ENCODE measurements around the gene DUSP5.

Gene DUSP5

DNA sequence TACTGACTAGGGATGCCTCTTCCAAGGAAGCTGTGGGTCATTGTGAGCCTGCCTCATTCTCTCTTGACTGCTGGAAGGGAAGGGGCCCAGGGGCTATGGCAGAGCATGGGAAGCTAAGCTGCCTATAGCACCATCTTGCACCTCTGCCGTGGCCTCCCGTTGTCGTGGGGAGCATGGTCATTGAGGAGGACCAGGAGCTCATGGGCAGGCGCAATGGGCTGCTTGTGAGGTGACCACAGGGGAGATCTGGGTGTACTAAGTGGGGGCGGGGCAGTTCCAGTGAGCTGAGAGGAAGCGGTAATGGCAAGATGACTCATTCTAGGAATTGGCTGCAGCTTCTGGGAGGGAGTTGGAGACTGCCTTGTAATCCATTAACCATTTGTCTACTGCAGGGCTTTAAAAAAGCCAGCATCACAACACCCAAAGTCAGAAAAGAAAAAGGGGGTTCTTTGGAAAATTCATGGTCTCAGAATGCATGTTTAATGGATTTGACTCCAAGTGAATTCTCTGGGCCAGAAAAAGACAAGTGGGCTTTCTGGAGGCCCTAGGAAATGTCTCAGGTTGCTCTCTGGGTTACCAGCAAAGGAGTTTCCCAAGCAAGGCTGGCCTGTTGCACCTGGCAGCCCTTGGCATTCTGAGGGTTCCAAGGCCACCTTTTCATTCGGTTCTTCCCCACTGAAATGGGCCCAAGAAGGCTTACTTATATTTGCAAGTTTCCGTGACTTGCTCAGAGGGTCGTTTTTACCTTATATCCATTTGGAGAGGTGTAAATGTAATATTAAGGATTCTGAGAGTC lies 3.6 kb downstream of the DUSP5 start:
- 15 to 24% methylated on average over 5 to 7 of the region's 9 CpGs for WGBS, 2 experiments (ENCODE audit: insufficient coverage in 2 of 2)
- Histone ChIP-seq H3K36me3 (ENCODE audit: control insufficient read depth, insufficient read depth, low read length) (peaks cover 44% of the 10 kb centered on the region), H3K4me1 (ENCODE audit: control insufficient read depth, insufficient read depth, low read length, poor library complexity, severe bottlenecking) (peaks cover 52% of the 10 kb centered on the region), H3K27ac (ENCODE audit: low read depth, low read length, severe bottlenecking) (peak overlapping the region; percentile 97), H3K4me3 (ENCODE audit: extremely low read depth, insufficient read depth, low read length, poor library complexity, severe bottlenecking) (peak overlapping the region; percentile 86), H3K9me3 (ENCODE audit: control insufficient read depth, low read length) (no peaks in the 10 kb centered on the region)

DNA sequence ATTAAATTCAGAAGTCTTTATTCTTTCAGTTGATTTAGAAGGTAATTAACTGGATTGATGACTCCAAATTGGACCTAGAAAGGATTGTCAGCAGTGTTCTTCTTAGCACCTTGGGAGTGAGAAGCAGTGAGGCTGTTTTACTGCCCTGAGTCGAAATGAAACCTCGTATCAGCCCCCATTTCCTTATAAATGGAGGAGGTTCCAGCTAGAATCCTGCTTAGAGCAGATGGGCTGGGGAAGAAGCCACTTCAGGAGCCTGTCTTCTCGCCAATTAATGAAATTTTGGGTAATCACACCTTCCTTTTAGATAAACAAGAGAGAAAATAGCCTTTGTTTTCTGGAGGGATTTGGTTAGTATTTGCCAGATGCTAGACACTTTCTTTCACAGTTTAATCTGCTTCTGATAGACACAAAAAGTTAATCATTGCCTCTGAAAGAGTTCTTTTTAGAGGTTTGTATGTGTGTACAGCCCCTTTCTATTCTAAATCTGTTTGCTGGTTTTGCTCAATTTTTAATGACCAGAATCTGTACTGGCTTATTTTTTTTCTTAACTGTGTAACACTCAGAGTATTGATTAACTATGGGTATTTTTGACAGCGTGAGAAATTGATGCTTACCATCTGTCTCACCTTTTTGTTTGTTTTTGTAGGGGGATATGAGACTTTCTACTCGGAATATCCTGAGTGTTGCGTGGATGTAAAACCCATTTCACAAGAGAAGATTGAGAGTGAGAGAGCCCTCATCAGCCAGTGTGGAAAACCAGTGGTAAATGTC lies 4.6 kb downstream of the DUSP5 start:
- H3K4me3 ChIP-seq (ENCODE audit: extremely low read depth, insufficient read depth, low read length, poor library complexity, severe bottlenecking), result peak overlapping the region; percentile 30
- H3K9me3 ChIP-seq (ENCODE audit: control insufficient read depth, low read length), result no peaks in the 10 kb centered on the region
- H3K4me1 ChIP-seq (ENCODE audit: control insufficient read depth, insufficient read depth, low read length, poor library complexity, severe bottlenecking), result peaks cover 48% of the 10 kb centered on the region
- peaks cover 54% of the 10 kb centered on the region for H3K36me3 ChIP-seq (ENCODE audit: control insufficient read depth, insufficient read depth, low read length)
- no peak overlapping the region for H3K27ac ChIP-seq (ENCODE audit: low read depth, low read length, severe bottlenecking)
- 85 to 100% methylated on average over 2 of the region's 6 CpGs for WGBS, 2 experiments (ENCODE audit: insufficient coverage in 2 of 2)

DNA sequence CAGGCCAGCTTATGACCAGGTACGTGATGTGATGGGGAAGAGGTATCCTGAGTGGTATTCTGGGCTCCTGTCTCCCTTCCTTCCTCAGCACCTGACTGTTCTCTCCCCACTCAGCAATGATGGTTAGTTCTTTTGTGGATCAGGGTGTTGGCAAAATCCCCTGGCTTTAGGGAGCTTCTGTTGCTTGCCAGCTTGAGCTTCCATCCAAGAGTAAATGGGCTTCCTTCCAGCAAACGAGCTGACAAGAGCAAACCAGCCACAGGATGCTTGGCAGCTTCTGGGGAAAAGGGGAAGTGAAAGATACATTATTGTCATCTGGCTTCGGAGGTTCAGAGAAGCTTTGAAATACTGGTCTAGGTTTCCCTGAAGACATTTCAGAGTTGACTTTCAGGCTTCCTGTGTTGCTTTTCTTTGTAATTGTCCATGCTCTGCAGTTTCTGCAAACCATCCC lies 5.2 kb downstream of the DUSP5 start:
- WGBS, 2 experiments (ENCODE audit: insufficient coverage in 2 of 2), result 69 to 83% methylated on average over 2 of the region's 3 CpGs
- peaks cover 50% of the 10 kb centered on the region for H3K4me1 ChIP-seq (ENCODE audit: control insufficient read depth, insufficient read depth, low read length, poor library complexity, severe bottlenecking)
- H3K4me3 ChIP-seq (ENCODE audit: extremely low read depth, insufficient read depth, low read length, poor library complexity, severe bottlenecking), result no peak overlapping the region
- H3K36me3 ChIP-seq (ENCODE audit: control insufficient read depth, insufficient read depth, low read length), result peaks cover 60% of the 10 kb centered on the region
- H3K27ac ChIP-seq (ENCODE audit: low read depth, low read length, severe bottlenecking), result no peak overlapping the region
- H3K9me3 ChIP-seq (ENCODE audit: control insufficient read depth, low read length), result no peaks in the 10 kb centered on the region

DNA sequence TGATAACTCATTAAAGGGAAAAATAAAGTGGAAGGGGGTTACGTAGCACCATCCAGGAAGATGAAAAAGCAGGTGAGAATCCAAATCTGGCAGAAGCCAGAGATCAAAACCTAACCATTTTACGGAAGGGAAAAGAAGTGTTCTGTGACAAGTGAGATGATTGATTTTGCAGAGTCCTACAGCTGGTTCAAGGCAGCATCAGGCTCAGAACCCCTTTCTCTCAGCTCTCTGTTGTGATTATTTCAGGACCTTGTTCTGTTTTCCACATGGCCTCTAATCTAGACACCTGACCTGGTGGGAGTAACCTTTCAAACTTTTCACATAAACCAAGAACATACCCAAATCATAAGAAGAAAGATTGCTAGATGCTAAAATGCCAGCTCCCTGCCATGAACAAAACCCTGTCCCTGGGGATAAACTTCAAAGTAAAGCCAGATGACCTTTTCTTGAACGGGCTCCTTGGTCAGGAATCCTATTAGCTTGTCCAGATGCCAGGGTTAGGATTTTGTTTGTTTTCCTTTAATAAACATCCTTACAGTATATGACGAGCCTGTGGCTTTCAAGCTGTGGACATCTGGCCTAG lies 5.9 kb downstream of the DUSP5 start:
- Histone ChIP-seq H3K9me3 (ENCODE audit: control insufficient read depth, low read length) (no peaks in the 10 kb centered on the region), H3K36me3 (ENCODE audit: control insufficient read depth, insufficient read depth, low read length) (peaks cover 67% of the 10 kb centered on the region), H3K27ac (ENCODE audit: low read depth, low read length, severe bottlenecking) (no peak overlapping the region), H3K4me3 (ENCODE audit: extremely low read depth, insufficient read depth, low read length, poor library complexity, severe bottlenecking) (no peak overlapping the region), H3K4me1 (ENCODE audit: control insufficient read depth, insufficient read depth, low read length, poor library complexity, severe bottlenecking) (peaks cover 57% of the 10 kb centered on the region)
- 98 to 100% methylated on average over 2 to 3 of the region's 4 CpGs for WGBS, 2 experiments (ENCODE audit: insufficient coverage in 2 of 2)

DNA sequence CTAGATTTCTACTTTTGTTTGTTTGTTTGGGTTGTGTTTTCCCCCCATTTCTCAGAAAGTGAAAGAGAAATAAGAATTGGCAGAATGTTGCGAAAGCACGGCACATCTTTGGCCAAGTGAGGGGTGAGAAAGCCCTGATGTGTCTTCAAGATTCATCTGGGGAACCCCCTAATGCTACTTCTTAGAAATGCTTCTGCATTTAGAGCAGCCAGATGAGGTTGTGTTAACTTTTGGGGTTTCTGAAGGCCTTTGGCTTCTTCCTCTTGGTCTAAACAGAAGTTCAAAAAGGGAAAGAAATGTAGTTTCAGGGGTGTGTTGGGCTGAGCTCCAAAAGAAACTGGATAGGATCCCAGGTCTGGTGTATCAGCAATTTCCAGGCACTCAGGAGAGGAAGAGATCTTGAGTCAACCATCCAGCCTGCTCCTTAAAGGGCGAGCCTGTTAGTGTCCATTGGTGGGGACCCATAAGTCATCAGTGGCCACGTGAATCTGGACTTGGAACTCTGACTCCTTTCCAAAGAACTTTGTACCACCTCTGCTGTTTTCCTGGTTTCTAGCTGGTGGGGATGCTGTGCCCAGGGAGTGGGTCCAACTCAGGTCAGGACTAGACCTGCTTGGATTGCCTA lies 6.5 kb downstream of the DUSP5 start:
- 95 to 100% methylated on average over 4 of the region's 4 CpGs for WGBS, 2 experiments (ENCODE audit: insufficient coverage in 2 of 2)
- Histone ChIP-seq H3K9me3 (ENCODE audit: control insufficient read depth, low read length) (no peaks in the 10 kb centered on the region), H3K4me3 (ENCODE audit: extremely low read depth, insufficient read depth, low read length, poor library complexity, severe bottlenecking) (no peak overlapping the region), H3K36me3 (ENCODE audit: control insufficient read depth, insufficient read depth, low read length) (peaks cover 73% of the 10 kb centered on the region), H3K4me1 (ENCODE audit: control insufficient read depth, insufficient read depth, low read length, poor library complexity, severe bottlenecking) (peaks cover 59% of the 10 kb centered on the region), H3K27ac (ENCODE audit: low read depth, low read length, severe bottlenecking) (no peak overlapping the region)

DNA sequence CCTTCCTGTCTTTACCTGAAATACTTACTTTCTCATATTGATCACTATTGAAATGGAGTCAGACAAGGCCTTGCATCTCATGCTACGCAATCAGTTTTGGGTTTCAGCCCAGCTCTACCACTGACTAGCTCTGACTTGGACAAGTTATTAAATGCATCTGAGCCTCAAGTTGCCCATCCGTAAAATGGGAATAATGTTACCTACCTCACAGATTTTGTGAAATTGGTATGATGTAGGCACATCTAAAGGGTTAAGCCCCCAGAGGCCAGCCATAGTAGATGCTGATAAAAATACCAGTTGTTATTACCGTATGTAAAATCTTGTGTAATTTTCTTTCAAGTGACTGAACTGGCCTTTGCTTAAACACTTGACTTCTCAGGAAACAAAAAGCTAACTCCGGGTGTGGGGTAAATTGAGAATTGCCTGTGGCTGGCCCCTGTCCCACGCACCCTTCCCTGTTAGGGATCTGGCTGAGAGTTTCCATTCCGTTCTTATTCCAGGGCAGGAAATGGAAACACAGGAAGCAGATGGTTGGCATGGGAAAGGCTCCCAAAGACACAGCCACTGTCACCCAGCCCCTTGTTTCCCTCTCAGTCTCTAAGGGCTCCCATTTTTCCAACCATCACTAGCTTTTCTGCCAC lies 7.5 kb downstream of the DUSP5 start:
- Histone ChIP-seq H3K4me1 (ENCODE audit: control insufficient read depth, insufficient read depth, low read length, poor library complexity, severe bottlenecking) (peaks cover 56% of the 10 kb centered on the region), H3K36me3 (ENCODE audit: control insufficient read depth, insufficient read depth, low read length) (peaks cover 83% of the 10 kb centered on the region), H3K27ac (ENCODE audit: low read depth, low read length, severe bottlenecking) (no peak overlapping the region), H3K4me3 (ENCODE audit: extremely low read depth, insufficient read depth, low read length, poor library complexity, severe bottlenecking) (no peak overlapping the region), H3K9me3 (ENCODE audit: control insufficient read depth, low read length) (no peaks in the 10 kb centered on the region)
- WGBS, 2 experiments (ENCODE audit: insufficient coverage in 2 of 2), result 93 to 94% methylated on average over 3 of the region's 6 CpGs

DNA sequence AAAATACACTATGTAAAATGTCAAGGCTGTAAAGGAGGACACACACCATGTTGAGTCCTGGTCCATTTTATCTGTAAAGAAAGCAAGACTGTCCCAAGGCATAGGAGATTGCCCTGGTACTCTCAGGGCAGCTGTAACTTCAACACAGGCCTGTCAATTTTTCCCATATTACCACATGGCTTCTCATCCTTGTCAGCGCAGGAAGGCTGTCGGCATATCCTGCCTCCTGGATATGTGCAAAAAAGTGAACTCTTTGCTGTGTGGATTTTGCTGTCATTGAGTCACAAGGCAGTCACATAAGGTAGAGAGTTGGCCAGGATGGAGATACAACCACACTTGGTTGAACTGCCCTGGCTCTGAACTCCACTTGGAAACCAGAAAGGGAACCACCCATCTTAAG lies 8.7 kb downstream of the DUSP5 start:
- Histone ChIP-seq H3K4me1 (ENCODE audit: control insufficient read depth, insufficient read depth, low read length, poor library complexity, severe bottlenecking) (peaks cover 49% of the 10 kb centered on the region), H3K4me3 (ENCODE audit: extremely low read depth, insufficient read depth, low read length, poor library complexity, severe bottlenecking) (no peak overlapping the region), H3K9me3 (ENCODE audit: control insufficient read depth, low read length) (no peaks in the 10 kb centered on the region), H3K27ac (ENCODE audit: low read depth, low read length, severe bottlenecking) (no peak overlapping the region), H3K36me3 (ENCODE audit: control insufficient read depth, insufficient read depth, low read length) (peaks cover 95% of the 10 kb centered on the region)
- 100% methylated on average over 1 of the region's 2 CpGs; no CpG with 5 or more reads in 1 of the 2 experiments for WGBS, 2 experiments (ENCODE audit: insufficient coverage in 2 of 2)

DNA sequence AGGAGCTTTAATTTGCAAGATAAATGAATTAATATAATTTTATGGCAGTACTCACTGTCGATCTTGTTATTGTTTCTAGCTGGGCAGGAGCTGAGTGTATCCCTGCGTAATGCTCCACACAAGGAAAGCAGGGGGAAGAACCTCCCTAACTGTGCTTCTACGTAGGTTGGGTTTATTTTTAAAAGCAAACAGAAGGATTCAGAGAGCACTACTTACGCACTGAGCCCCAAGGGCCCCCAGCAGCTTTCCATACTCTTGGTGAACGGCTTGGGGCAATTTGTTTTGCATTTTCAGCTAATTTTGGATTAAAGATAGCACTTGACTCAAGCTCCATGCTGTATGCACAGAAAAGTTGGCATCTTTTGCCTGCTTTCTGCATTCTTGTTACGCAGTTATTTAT lies 9.6 kb downstream of the DUSP5 start:
- Histone ChIP-seq H3K36me3 (ENCODE audit: control insufficient read depth, insufficient read depth, low read length) (peaks cover 100% of the 10 kb centered on the region), H3K9me3 (ENCODE audit: control insufficient read depth, low read length) (no peaks in the 10 kb centered on the region), H3K27ac (ENCODE audit: low read depth, low read length, severe bottlenecking) (no peak overlapping the region), H3K4me3 (ENCODE audit: extremely low read depth, insufficient read depth, low read length, poor library complexity, severe bottlenecking) (no peak overlapping the region), H3K4me1 (ENCODE audit: control insufficient read depth, insufficient read depth, low read length, poor library complexity, severe bottlenecking) (peaks cover 49% of the 10 kb centered on the region)
- 95 to 98% methylated on average over 5 to 6 of the region's 6 CpGs for WGBS, 2 experiments (ENCODE audit: insufficient coverage in 2 of 2)

DNA sequence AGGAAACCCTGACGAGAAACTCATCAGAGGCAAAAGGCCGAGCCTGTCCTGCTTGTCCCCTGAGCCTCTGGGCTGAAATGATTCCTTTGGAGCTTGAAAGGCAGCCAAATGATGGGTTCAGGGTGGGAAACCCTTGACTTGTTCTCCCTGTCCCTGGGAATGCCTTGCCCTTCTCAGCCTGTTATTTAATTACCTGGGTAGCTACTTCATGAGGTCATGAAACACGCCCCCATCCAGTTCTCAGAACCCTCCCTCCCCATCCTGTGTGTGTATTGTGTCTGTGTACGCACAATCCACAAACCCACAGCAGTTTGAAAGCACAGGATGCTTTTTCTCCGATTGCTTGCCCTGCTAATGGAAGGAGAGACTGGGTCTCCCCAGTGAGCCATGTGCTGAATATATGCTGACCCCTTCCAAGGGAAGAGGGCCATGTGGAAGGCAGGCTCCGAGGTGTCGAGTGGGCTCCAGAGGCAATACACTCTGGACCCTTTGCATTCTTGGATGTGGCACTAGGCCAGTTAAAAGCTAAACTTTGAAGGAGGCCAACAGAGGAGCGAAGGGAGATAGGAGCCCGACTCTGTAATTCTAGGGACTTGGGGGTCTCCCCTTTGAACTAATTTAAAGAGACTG lies 10.6 kb downstream of the DUSP5 start:
- 93 to 100% methylated on average over 6 of the region's 9 CpGs for WGBS, 2 experiments (ENCODE audit: insufficient coverage in 2 of 2)
- H3K36me3 ChIP-seq (ENCODE audit: control insufficient read depth, insufficient read depth, low read length), result peaks cover 100% of the 10 kb centered on the region
- no peaks in the 10 kb centered on the region for H3K9me3 ChIP-seq (ENCODE audit: control insufficient read depth, low read length)
- no peak overlapping the region for H3K4me3 ChIP-seq (ENCODE audit: extremely low read depth, insufficient read depth, low read length, poor library complexity, severe bottlenecking)
- no peak overlapping the region for H3K27ac ChIP-seq (ENCODE audit: low read depth, low read length, severe bottlenecking)
- H3K4me1 ChIP-seq (ENCODE audit: control insufficient read depth, insufficient read depth, low read length, poor library complexity, severe bottlenecking), result peaks cover 44% of the 10 kb centered on the region
